SK-N-SH treated with all-trans-retinoic acid at 6 μM for 48 hours (cell line): ENCODE data around the gene ADGRV1.

Experiments
- CREB5 ChIP-seq: fragments of 250-450 bp; sonication (Bioruptor Pico); IDR thresholded peaks from 2 replicates; pipeline ENCODE4 v1.5.1; 2020; ENCODE audit warnings: low read depth, mild to moderate bottlenecking, moderate library complexity
- GLIS3 ChIP-seq: fragments of 250-450 bp; sonication (Bioruptor Pico); IDR thresholded peaks from 2 replicates; pipeline ENCODE4 v1.5.0; 2020; ENCODE audit warnings: mild to moderate bottlenecking, moderate library complexity
- RARB ChIP-seq: fragments of 250-450 bp; sonication (Bioruptor Pico); IDR thresholded peaks from 2 replicates; pipeline ENCODE4 v1.8.0; 2021; ENCODE audit warnings: mild to moderate bottlenecking, moderate library complexity
- TOX ChIP-seq: fragments of 250-450 bp; sonication (Bioruptor Pico); IDR thresholded peaks from 2 replicates; pipeline ENCODE4 v1.8.0; 2021; ENCODE audit warnings: mild to moderate bottlenecking, moderate library complexity, borderline replicate concordance
- ZFP3 ChIP-seq: fragments of 250-450 bp; sonication (Bioruptor Pico); IDR thresholded peaks from 2 replicates; pipeline ENCODE4 v1.5.0; 2020; ENCODE audit warnings: mild to moderate bottlenecking, moderate library complexity
- ZFP30 ChIP-seq: fragments of 450-650 bp; formaldehyde crosslinking; IDR thresholded peaks from 2 replicates; pipeline ENCODE4 v1.5.0; 2022; ENCODE audit warnings: mild to moderate bottlenecking, moderate library complexity

GRCh38 chr5:90546216-90546837 is 12.3 kb upstream of the ADGRV1 start:
- no peak for TF ChIP-seq ZFP30 (CRISPR knock-in tag)
- TF ChIP-seq GLIS3 (CRISPR knock-in tag), result no peak
- no peak for TF ChIP-seq ZFP3
- no peak for TF ChIP-seq CREB5
- TF ChIP-seq TOX (CRISPR knock-in tag), result no peak
- no peak for TF ChIP-seq RARB (CRISPR knock-in tag)
